NT2/D1 (cell line): Measurements from ENCODE around the gene IGFBP4.
A peak's percentile ranks its signal among the peaks of the same experiment; 100 is the strongest.

Source experiments
- DNase-seq: peaks from one replicate; pipeline ENCODE4 v3.0.0-alpha.2; 2011; ENCODE audit warnings: low read depth, low spot score
- H3K27me3 ChIP-seq: 2 replicates; pipeline ENCODE4 v1.6.0; 2011; ENCODE audit warnings: mild to moderate bottlenecking; ENCODE audit not compliant: insufficient read length, insufficient read depth
- H3K36me3 ChIP-seq: 2 replicates; pipeline ENCODE4 v1.6.1; 2011; ENCODE audit warnings: mild to moderate bottlenecking, low read length, mixed read lengths; ENCODE audit not compliant: insufficient read depth, insufficient read length
- H3K4me1 ChIP-seq: 2 replicates; pipeline ENCODE4 v1.5.1; 2011; ENCODE audit not compliant: insufficient read depth, insufficient read length
- H3K4me3 ChIP-seq: 2 replicates; pipeline ENCODE4 v1.5.1; 2011; ENCODE audit warnings: low read depth; ENCODE audit not compliant: insufficient read length
- H3K9ac ChIP-seq: 2 replicates; pipeline ENCODE4 v1.6.0; 2011; ENCODE audit warnings: low read depth; ENCODE audit not compliant: insufficient read length
- H3K9me3 ChIP-seq: 2 replicates; pipeline ENCODE4 v1.5.1; 2011; ENCODE audit warnings: mild to moderate bottlenecking, low read length; ENCODE audit not compliant: insufficient read depth
- SUZ12 ChIP-seq: IDR thresholded peaks from 2 replicates; pipeline ENCODE4 v1.6.1; 2011; ENCODE audit not compliant: insufficient read length, insufficient read depth; ENCODE audit errors: extremely low read depth
- YY1 ChIP-seq: IDR thresholded peaks from 2 replicates; pipeline ENCODE4 v1.6.1; 2011; ENCODE audit not compliant: insufficient read length, insufficient read depth
- ZNF274 ChIP-seq: IDR thresholded peaks from 2 replicates; pipeline ENCODE4 v1.6.1; 2011; ENCODE audit warnings: mild to moderate bottlenecking, low read depth, low read length

IGFBP4 gene

GRCh38 chr17:40461732-40462342, 18.6 kb downstream of the IGFBP4 start:
- Histone ChIP-seq H3K4me3 (no peak overlapping the region), H3K9me3 (no peaks in the 10 kb centered on the region), H3K9ac (no peak overlapping the region), H3K36me3 (peaks cover 12% of the 10 kb centered on the region), H3K4me1 (peaks cover 31% of the 10 kb centered on the region), H3K27me3 (no peaks in the 10 kb centered on the region)
- TF ChIP-seq YY1 (no peak), SUZ12 (no peak), ZNF274 (no peak)
- no peak for DNase-seq

DNA sequence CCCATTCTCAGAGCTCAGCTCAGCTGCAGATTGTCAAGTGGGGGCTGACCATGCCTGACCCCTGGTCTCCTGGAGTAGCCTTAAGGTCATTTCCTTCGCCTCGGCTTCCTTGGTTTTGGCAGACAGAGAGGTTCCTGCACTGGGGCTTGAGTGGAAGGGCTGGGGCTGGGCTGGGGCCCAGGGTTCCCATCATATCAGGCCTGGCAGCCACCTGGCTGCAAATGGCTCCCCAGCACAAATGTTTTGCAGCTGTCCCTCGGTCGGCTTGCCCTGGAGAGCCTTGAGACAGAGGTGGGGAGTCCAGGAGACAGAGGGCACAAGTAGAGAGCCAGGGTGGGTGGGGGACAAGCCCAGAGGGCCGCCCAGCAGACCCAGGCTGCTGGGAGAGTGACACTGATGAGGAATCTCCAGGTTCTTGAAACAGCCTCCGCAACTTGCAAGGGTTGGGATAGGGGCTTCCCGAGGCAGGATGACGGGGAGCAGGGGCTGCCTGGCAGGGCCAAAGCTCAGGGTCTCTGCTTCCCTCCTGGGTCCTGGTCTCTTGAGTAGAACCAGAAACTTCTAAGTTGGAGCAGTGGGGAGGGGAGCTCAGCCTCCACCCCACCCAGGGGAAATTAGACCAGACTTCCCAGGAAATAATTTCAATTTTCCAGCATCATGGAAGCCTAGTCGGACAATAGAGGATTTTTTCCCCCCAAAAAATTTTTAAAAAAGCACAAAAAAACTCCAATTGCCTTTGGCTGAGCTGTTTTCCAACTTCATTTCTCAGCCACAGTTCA, 19.3 kb downstream of the IGFBP4 start:
- Histone ChIP-seq H3K9me3 (no peaks in the 10 kb centered on the region), H3K4me3 (no peak overlapping the region), H3K9ac (peak overlapping the region; percentile 46), H3K4me1 (peaks cover 29% of the 10 kb centered on the region), H3K27me3 (no peaks in the 10 kb centered on the region), H3K36me3 (peaks cover 6% of the 10 kb centered on the region)
- DNase-seq, result no peak
- TF ChIP-seq SUZ12 (no peak), ZNF274 (no peak), YY1 (no peak)

DNA sequence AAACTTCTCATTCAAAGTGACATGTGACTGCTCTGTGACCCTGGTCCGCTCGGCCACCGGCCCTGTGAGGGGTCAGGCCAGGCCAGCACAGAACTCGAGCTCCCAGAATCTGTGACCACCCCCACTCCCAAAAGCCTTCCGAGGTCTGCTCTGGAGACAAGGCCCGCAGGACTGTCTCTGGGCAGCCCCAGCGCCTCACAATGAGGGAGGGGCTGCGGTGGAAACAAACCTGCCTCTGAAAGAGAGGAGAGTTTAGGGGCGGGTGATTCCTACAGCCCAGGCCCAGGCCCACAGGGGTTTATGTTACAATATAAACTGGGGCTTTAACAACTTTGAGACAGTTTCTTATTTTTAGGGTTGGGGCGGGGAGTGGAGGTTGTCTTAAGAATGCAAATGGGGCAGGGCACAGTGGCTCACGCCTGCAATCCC, 19.9 kb downstream of the IGFBP4 start:
- H3K4me3 ChIP-seq, result no peak overlapping the region
- no peaks in the 10 kb centered on the region for H3K9me3 ChIP-seq
- H3K36me3 ChIP-seq, result peaks cover 1% of the 10 kb centered on the region
- peaks cover 23% of the 10 kb centered on the region for H3K4me1 ChIP-seq
- DNase-seq, result no peak
- no peaks in the 10 kb centered on the region for H3K27me3 ChIP-seq
- TF ChIP-seq SUZ12 (no peak), ZNF274 (no peak), YY1 (no peak)
- H3K9ac ChIP-seq, result no peak overlapping the region

DNA sequence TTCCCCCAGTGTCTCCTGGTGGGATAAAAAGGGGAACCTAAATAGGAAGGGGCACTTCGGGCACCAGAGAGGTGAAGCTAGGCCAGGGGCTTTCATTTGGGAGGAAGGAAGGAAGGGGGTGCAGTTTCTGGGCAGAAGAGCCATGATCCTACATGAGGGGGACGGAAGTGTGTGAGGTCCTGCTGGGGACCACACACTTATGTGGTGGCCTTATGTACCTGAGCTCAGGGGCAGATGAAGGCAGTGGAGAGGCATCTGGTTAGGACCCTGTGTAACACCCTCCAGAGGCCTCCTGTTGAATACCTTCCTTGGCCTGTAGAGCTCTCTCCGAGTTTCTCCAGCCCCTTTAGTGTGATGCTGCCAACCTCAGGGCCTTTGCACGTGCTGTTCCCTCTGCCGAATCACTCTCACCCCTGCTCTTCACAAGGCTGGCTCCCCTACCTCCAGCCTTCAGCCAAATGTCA, 21.2 kb downstream of the IGFBP4 start:
- Histone ChIP-seq H3K4me1 (peaks cover 16% of the 10 kb centered on the region), H3K4me3 (no peak overlapping the region), H3K9me3 (no peaks in the 10 kb centered on the region), H3K27me3 (no peaks in the 10 kb centered on the region), H3K9ac (no peak overlapping the region), H3K36me3 (no peaks in the 10 kb centered on the region)
- DNase-seq, result no peak
- TF ChIP-seq ZNF274, result no peak
- TF ChIP-seq SUZ12, result no peak
- TF ChIP-seq YY1, result no peak

DNA sequence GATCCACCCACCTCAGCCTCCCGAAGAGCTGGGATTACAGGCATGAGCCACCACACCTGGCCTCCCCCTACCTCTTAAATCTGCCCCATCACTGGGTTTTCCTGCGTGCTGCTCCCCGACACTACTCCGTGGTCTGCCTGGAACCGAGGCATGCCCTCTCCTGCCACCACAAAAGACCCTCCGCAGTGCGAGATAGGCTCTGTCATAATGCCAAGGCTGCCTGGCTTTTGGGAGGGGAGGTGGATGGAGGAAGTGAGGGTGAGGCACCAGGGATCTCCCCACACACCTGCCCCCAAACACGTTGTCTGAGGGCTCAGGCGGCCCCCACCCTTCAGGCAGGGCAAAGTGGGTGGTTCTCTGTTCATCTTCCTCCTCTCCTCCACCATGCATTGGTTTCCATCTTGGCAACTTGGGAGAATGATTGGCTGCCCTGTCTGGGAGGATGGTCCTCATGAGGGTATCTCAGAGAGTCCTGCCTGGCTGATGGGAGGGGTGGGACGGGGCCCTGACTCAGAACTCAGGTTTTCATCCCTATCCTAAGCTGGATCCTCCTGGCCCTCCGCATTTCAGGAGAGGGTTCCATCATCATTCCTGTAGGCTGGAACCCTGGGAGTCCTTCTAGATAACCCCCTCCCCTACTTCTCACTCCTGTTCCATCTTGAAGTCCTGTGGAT, 23.2 kb downstream of the IGFBP4 start:
- Histone ChIP-seq H3K9me3 (no peaks in the 10 kb centered on the region), H3K36me3 (no peaks in the 10 kb centered on the region), H3K9ac (no peak overlapping the region), H3K4me3 (no peak overlapping the region), H3K4me1 (peaks cover 25% of the 10 kb centered on the region), H3K27me3 (no peaks in the 10 kb centered on the region)
- TF ChIP-seq YY1 (no peak), ZNF274 (no peak), SUZ12 (no peak)
- DNase-seq, result no peak

- Histone ChIP-seq H3K9ac (no peak overlapping the region), H3K4me1 (peaks cover 21% of the 10 kb centered on the region), H3K36me3 (no peaks in the 10 kb centered on the region), H3K4me3 (no peak overlapping the region), H3K9me3 (peaks cover 3% of the 10 kb centered on the region; the same call in 1 of the 2 replicates), H3K27me3 (no peaks in the 10 kb centered on the region)
- DNase-seq, result no peak
- TF ChIP-seq YY1 (no peak), SUZ12 (no peak), ZNF274 (no peak)
These were observed 24.1 kb downstream of the IGFBP4 start for GRCh38 chr17:40467281-40467867.

DNA sequence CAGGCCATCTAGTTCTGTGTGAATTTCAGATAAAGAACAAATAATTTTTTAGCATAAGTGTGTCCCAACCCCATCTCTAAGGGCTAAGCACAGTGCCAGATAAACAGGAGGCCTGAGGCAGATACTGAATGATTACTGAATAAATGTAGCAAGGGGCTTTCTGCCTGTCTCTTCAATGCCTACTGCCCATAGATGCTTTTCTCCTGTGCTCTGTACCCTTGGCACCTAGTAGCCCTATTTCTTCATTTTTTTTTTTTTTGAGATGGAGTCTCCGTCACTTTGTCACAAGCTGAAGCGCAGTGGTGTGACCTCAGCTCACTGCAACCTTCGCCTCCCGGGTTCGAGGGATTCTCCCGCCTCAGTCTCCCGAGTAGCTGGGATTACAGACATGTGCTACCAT, 25.3 kb downstream of the IGFBP4 start:
- H3K9me3 ChIP-seq, result peaks cover 10% of the 10 kb centered on the region
- H3K4me1 ChIP-seq, result peaks cover 21% of the 10 kb centered on the region
- H3K27me3 ChIP-seq, result no peaks in the 10 kb centered on the region

More for the DNA sequence above, 25.3 kb downstream of the IGFBP4 start:
- H3K36me3 ChIP-seq, result no peaks in the 10 kb centered on the region
- DNase-seq, result no peak
- TF ChIP-seq SUZ12 (no peak), ZNF274 (no peak), YY1 (no peak)
- no peak overlapping the region for H3K9ac ChIP-seq
- H3K4me3 ChIP-seq, result no peak overlapping the region
